Measurements from ENCODE around the gene TSSC4.

TSSC4 gene

GRCh38 chr11:2450321-2451041 is 49.9 kb downstream of the TSSC4 start:
- no peak for DNase-seq

DNA sequence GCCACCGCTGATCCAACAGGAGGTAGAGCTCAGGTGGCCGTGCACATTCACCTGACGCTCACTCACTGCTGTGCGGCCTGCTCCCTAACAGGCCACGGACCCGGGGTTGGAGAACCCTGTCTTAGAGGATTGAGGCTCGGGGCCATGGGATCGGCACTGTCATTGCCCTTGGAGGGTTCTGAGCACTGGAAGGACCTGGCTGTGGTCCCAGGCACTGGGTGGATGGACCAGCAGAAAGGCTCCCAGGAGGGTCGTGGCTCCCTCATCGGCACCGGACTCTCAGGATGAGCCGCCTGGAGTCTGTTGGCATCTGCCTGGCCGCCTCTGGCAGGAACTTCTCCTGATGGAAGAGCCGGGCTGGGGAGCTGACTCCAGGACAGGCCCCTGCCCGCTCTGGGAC is 50.8 kb downstream of the TSSC4 start:
- DNase-seq = no peak

GRCh38 chr11:2451916-2452315 is 51.4 kb downstream of the TSSC4 start:
- no peak for DNase-seq

DNA sequence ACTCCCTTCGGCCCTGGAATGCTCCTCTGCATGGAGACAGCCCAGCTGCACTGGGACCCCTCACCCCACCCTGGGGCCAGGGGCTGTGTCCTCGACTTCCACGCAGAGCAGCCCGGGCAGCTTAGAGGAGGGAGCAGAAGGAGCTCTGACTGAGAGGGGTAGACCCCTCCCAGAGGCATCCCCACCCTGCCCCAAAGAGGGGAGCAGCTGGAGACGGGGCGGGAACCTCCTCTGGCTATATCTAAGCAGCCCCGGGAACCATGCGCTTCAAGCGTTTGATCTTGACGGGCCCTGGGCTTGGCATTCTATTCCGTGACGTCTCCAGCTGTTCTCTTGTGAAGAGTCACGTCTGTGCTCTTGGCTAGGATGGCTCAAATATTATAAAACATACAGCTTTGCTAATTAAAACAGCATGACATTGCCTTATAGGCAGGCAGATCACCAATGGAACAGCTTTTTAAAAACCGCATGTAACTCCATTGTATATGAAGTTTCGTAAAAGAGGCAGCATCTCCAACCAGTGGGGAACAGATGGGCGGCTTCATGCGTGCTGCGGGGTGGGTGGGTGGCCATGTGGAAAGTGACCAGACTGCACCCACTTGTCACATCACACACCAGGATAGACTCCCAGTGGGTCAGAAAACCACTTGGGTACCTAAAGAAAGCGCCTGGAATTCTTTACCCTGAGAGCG is 51.9 kb downstream of the TSSC4 start:
- no peak for DNase-seq

GRCh38 chr11:2453436-2453835 is 52.9 kb downstream of the TSSC4 start:
- DNase-seq = no peak

Data from stimulated activated CD4-positive, alpha-beta T cell treated with anti-CD3 and anti-CD28 coated beads, Interleukin-4, amount 100 ng/mL, for 4 hours (primary cell).